IMR-90 (cell line): ENCODE measurements around the gene ATOSB. TPM values are rescaled to one million over a fixed set of nuclear protein-coding genes. Genes with fewer than 3 reads are reported as not detected.

ENCODE experiments used
- ATAC-seq: fragments of 200-7000 bp; cut with Tn5 transposase; 2 replicates; pipeline ENCODE4 v1.9.1; 2020; ENCODE audit warnings: low read depth, mild to moderate bottlenecking, moderate library complexity
- BruUV-seq: library from RNA; stranded (reverse); fragments of 400-500 nt; replicated peaks from 2 replicates; lab custom pipeline; 2021; lab: Mats Ljungman, UMichigan
- CTCF ChIA-PET: fragments of 300-600 bp; formaldehyde crosslinking; extraction: SDS; loops from one replicate; lab custom pipeline; 2021; ENCODE audit warnings: antibody characterized with exemption; lab: Yijun Ruan, JAX
- POLR2A ChIA-PET: fragments of 300-600 bp; sonication (Branson Sonifier 250); formaldehyde crosslinking; loops from one replicate; lab custom pipeline; 2022; ENCODE audit warnings: antibody characterized with exemption; ENCODE audit not compliant: unreplicated experiment; lab: Charles Lee
- DNase-seq: peaks from one replicate; pipeline ENCODE4 v3.0.0; 2013
- H2AFZ ChIP-seq: replicated peaks from 2 replicates; pipeline ENCODE3; 2013; ENCODE audit warnings: low read length, mild to moderate bottlenecking; ENCODE audit not compliant: poor library complexity
- H2AK5ac ChIP-seq: 2 replicates; pipeline ENCODE4 v1.6.1; 2013; ENCODE audit warnings: low read depth, low read length, inconsistent platforms
- H2AK9ac ChIP-seq: replicated peaks from 2 replicates; pipeline ENCODE3; 2013; ENCODE audit warnings: mild to moderate bottlenecking, low read depth, low read length, moderate library complexity; ENCODE audit not compliant: poor library complexity
- H2BK120ac ChIP-seq: 2 replicates; pipeline ENCODE4 v1.6.1; 2013; ENCODE audit warnings: low read depth, low read length, inconsistent platforms
- H2BK15ac ChIP-seq: 3 replicates; pipeline ENCODE4 v1.6.1; 2013; ENCODE audit warnings: low read depth, low read length, inconsistent platforms
- H2BK20ac ChIP-seq: 2 replicates; pipeline ENCODE4 v1.6.1; 2013; ENCODE audit warnings: low read depth, mild to moderate bottlenecking, inconsistent platforms, low read length, moderate library complexity
- H2BK5ac ChIP-seq: 2 replicates; pipeline ENCODE4 v1.6.1; 2013; ENCODE audit warnings: mild to moderate bottlenecking, low read depth, low read length, inconsistent platforms; ENCODE audit not compliant: poor library complexity, severe bottlenecking
- H3K14ac ChIP-seq: replicated peaks from 2 replicates; pipeline ENCODE4 v1.6.1; 2013; ENCODE audit warnings: low read depth, low read length, inconsistent platforms
- H3K18ac ChIP-seq: 2 replicates; pipeline ENCODE4 v1.6.1; 2013; ENCODE audit warnings: low read depth, low read length, control low read depth
- H3K23ac ChIP-seq: 2 replicates; pipeline ENCODE4 v1.6.1; 2013; ENCODE audit warnings: low read depth, low read length, inconsistent platforms
- H3K27ac ChIP-seq: 2 replicates; pipeline ENCODE4 v1.5.1; 2013; ENCODE audit warnings: mild to moderate bottlenecking, control low read depth, low read length; ENCODE audit not compliant: insufficient read depth
- H3K27me3 ChIP-seq: 2 replicates; pipeline ENCODE4 v1.6.1; 2013; ENCODE audit warnings: low read length; ENCODE audit not compliant: control insufficient read depth, insufficient read depth
- H3K36me3 ChIP-seq: 2 replicates; pipeline ENCODE4 v1.6.1; 2013; ENCODE audit warnings: low read length, mixed read lengths; ENCODE audit not compliant: control insufficient read depth, insufficient read depth
- H3K4ac ChIP-seq: 2 replicates; pipeline ENCODE4 v1.6.1; 2013; ENCODE audit warnings: low read depth, low read length, inconsistent platforms
- H3K4me1 ChIP-seq: 2 replicates; pipeline ENCODE4 v1.6.1; 2013; ENCODE audit warnings: low read length, mixed read lengths; ENCODE audit not compliant: control insufficient read depth, insufficient read depth
- H3K4me2 ChIP-seq: 2 replicates; pipeline ENCODE4 v1.6.1; 2013; ENCODE audit warnings: low read depth, mild to moderate bottlenecking, control low read depth, low read length, moderate library complexity
- H3K4me3 ChIP-seq: 2 replicates; pipeline ENCODE4 v1.5.1; 2013; ENCODE audit warnings: low read depth, mild to moderate bottlenecking, control low read depth, low read length, moderate library complexity; ENCODE audit not compliant: insufficient read depth
- H3K56ac ChIP-seq: 2 replicates; pipeline ENCODE4 v1.6.1; 2013; ENCODE audit warnings: low read length, inconsistent platforms; ENCODE audit not compliant: insufficient read depth; ENCODE audit errors: extremely low read depth
- H3K79me1 ChIP-seq, 2 experiments: 2 replicates each; pipeline ENCODE4 v1.6.1; 2013; ENCODE audit warnings: low read length in 2 of 2, inconsistent platforms in 1 of 2, low read depth in 1 of 2
- H3K9ac ChIP-seq: 2 replicates; pipeline ENCODE4 v1.6.1; 2013; ENCODE audit warnings: low read depth, low read length, control low read depth
- H3K9me1 ChIP-seq: 2 replicates; pipeline ENCODE4 v1.6.1; 2013; ENCODE audit warnings: low read length, inconsistent platforms; ENCODE audit not compliant: insufficient read depth
- H3K9me3 ChIP-seq: 2 replicates; pipeline ENCODE4 v1.6.1; 2013; ENCODE audit warnings: low read length; ENCODE audit not compliant: control insufficient read depth, insufficient read depth
- H4K20me1 ChIP-seq: 2 replicates; pipeline ENCODE4 v1.6.1; 2013; ENCODE audit warnings: low read length, inconsistent platforms; ENCODE audit not compliant: insufficient read depth
- H4K5ac ChIP-seq: 2 replicates; pipeline ENCODE4 v1.6.1; 2013; ENCODE audit warnings: mild to moderate bottlenecking, low read depth, low read length, control low read depth
- H4K8ac ChIP-seq, 2 experiments: 2 replicates each; pipeline ENCODE4 v1.6.1; 2013; ENCODE audit warnings: low read depth in 2 of 2, low read length in 2 of 2, control low read depth in 1 of 2, inconsistent platforms in 1 of 2
- H4K91ac ChIP-seq: 2 replicates; pipeline ENCODE4 v1.6.1; 2013; ENCODE audit warnings: low read depth, low read length, inconsistent platforms; ENCODE audit not compliant: insufficient read depth
- BHLHE40 ChIP-seq: fragments of 150-350 bp; IDR thresholded peaks from 2 replicates; pipeline ENCODE4 v1.6.1; 2016; ENCODE audit warnings: mild to moderate bottlenecking, low read depth, low read length
- CEBPB ChIP-seq: IDR thresholded peaks from 2 replicates; pipeline ENCODE4 v1.6.1; 2012; ENCODE audit warnings: low read depth, low read length, improper control_type of control experiment
- MAFK ChIP-seq: IDR thresholded peaks from 2 replicates; pipeline ENCODE4 v1.6.1; 2012; ENCODE audit warnings: low read depth, low read length, improper control_type of control experiment
- MXI1 ChIP-seq: IDR thresholded peaks from 2 replicates; pipeline ENCODE4 v1.6.1; 2012; ENCODE audit warnings: low read depth, mild to moderate bottlenecking, low read length, moderate library complexity, borderline replicate concordance
- RCOR1 ChIP-seq: IDR thresholded peaks from 2 replicates; pipeline ENCODE4 v1.6.1; 2012; ENCODE audit warnings: mild to moderate bottlenecking, low read length, improper control_type of control experiment; ENCODE audit not compliant: insufficient replicate concordance
- WGBS, 2 experiments: methylation state at CpG; one replicate each; pipeline versions ENCODE4 v1.1.5 to v1.1.7; 2013; ENCODE audit warnings: missing lambda C conversion rate in 2 of 2; ENCODE audit not compliant: insufficient read length in 1 of 2; ENCODE audit errors: extremely low coverage in 2 of 2; 5-methylcytosine and 5-hydroxymethylcytosine counted together
- dilution Hi-C: fragments of 300-500 bp; cut with HindIII; formaldehyde crosslinking; loops from one replicate; pipeline ENCODE4 v1.14.3; 2018; ENCODE audit warnings: low sequenced_read_pairs; ENCODE audit not compliant: unreplicated experiment
- in situ Hi-C: fragments of 300-500 bp; cut with MboI; formaldehyde crosslinking; loops from 3 replicates; pipeline ENCODE4 v1.14.3; 2019; ENCODE audit warnings: low sequenced_read_pairs, inconsistent platforms, mixed read lengths
- intact Hi-C: fragments of 100-400 bp; cut with micrococcal nuclease; formaldehyde crosslinking; loops from 2 replicates; pipeline ENCODE4 v1.10.0; 2022
- polyA plus RNA-seq, 3 experiments: library from polyadenylated mRNA; depleted of rRNA; stranded (reverse); fragments of >200 nt; gene quantifications; 2 replicates each; pipeline ENCODE4 v1.2.3, GENCODE V29; 2012; ENCODE audit warnings: low replicate concordance in 1 of 3
- total RNA-seq: library from RNA; depleted of rRNA; stranded (reverse); fragments of >200 nt; gene quantifications from 2 replicates; pipeline ENCODE4 v1.2.3, GENCODE V29; 2012

The ATOSB gene
- total and polyA plus RNA-seq, 2 of the 4 experiments (the other 2 are of a cell fraction): 12.0 to 40.2 TPM

- no peak overlapping the region for H3K9ac ChIP-seq
- H3K79me1 ChIP-seq: peaks cover 14 to 58% of the 10 kb centered on the region in 2 experiments; a peak in 3 of 4 replicates
- H4K5ac ChIP-seq: no peak overlapping the region
- dilution Hi-C loops (no loop called here), intact Hi-C loops (loop anchor here (10.0 kb wide), 1 partner anchor 311 kb away; no protein-coding TSS in a partner anchor), in situ Hi-C loops (no loop called here)
- no peak overlapping the region for H4K8ac ChIP-seq
- no peak overlapping the region for H4K91ac ChIP-seq
- peaks cover 21% of the 10 kb centered on the region for H4K20me1 ChIP-seq
- H3K4me1 ChIP-seq: peaks cover 9% of the 10 kb centered on the region
- H3K18ac ChIP-seq: no peak overlapping the region
- H3K4me3 ChIP-seq: no peak overlapping the region
- WGBS, 2 experiments: 100% methylated on average over 1 of the region's 4 CpGs; no CpG with 5 or more reads in 1 of the 2 experiments
- no peak for TF ChIP-seq MAFK
- no peak for TF ChIP-seq CEBPB
- no peak for TF ChIP-seq BHLHE40
- no peak for TF ChIP-seq RCOR1
- no peak for TF ChIP-seq MXI1
- H2AK9ac ChIP-seq: no peak overlapping the region
- H3K9me3 ChIP-seq: no peaks in the 10 kb centered on the region
- ChIA-PET POLR2A (no interaction called here), CTCF (no interaction called here)
- H2BK120ac ChIP-seq: no peak overlapping the region
- H2AFZ ChIP-seq: no peak overlapping the region
- no peak overlapping the region for H2BK5ac ChIP-seq
- no peak overlapping the region for H3K23ac ChIP-seq
- no peak overlapping the region for H3K56ac ChIP-seq
- no peak overlapping the region for H3K27ac ChIP-seq
- no peaks in the 10 kb centered on the region for H3K27me3 ChIP-seq
- H2BK20ac ChIP-seq: no peak overlapping the region
- H3K9me1 ChIP-seq: peaks cover 19% of the 10 kb centered on the region
- H2BK15ac ChIP-seq: no peak overlapping the region
- no TSS peak for BruUV-seq
- no peak overlapping the region for H3K4me2 ChIP-seq
- no peaks in the 10 kb centered on the region; the same call in 1 of the 2 replicates for H3K36me3 ChIP-seq
- no peak overlapping the region for H2AK5ac ChIP-seq
- ATAC-seq (no peak), DNase-seq (no peak)
- H3K4ac ChIP-seq: no peak overlapping the region
- no peak overlapping the region for H3K14ac ChIP-seq
These were observed 40.3 kb downstream of the ATOSB start for GRCh38 chr9:35075358-35075757.
